Right ventricle myocardium superior (tissue), 1 donor: ENCODE data around the gene GEMIN7. TPM values are rescaled to one million over a fixed set of nuclear protein-coding genes. Genes with fewer than 3 reads are reported as not detected.
A peak's percentile ranks its signal among the peaks of the same experiment; 100 is the strongest.

Experiments
- ATAC-seq: fragments of 200-7000 bp; cut with Tn5 transposase; one replicate; pipeline ENCODE4 v1.9.1; 2020; ENCODE audit warnings: mild to moderate bottlenecking; ENCODE audit not compliant: poor library complexity
- DNase-seq: peaks from one replicate; pipeline ENCODE4 v3.0.0-alpha.2; 2020
- intact Hi-C: fragments of 100-400 bp; cut with DNase I; formaldehyde crosslinking; loops from one replicate; pipeline ENCODE4 v1.11.2; 2022
- long read RNA-seq: library from polyadenylated mRNA; unstranded; transcript quantifications from one replicate; pipeline ENCODE4 v2.0.0, GENCODE V29; 2021
- total RNA-seq: library from RNA; stranded (reverse); fragmentation: NEBNext Ultra II Directional; extraction: Animal tissue kit (Norgen Biotek cat#: 25700); gene quantifications from one replicate; pipeline ENCODE4 v1.2.1, GENCODE V29; 2021
- donor health status: DM: no; HTN: yes; CAD: no; lungs with severe emphysema.

Gene GEMIN7, protein sequence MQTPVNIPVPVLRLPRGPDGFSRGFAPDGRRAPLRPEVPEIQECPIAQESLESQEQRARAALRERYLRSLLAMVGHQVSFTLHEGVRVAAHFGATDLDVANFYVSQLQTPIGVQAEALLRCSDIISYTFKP
- 14.7 TPM for total RNA-seq
- long read RNA-seq, transcript GEMIN7-203 (2 exons, 848 nt) = major isoform, 6 of 14 reads
- long read RNA-seq, partial matches to known transcripts = 1 of 14 reads
- long read RNA-seq, other reads (novel, unspliced or antisense) = 0 of 14 reads

DNA sequence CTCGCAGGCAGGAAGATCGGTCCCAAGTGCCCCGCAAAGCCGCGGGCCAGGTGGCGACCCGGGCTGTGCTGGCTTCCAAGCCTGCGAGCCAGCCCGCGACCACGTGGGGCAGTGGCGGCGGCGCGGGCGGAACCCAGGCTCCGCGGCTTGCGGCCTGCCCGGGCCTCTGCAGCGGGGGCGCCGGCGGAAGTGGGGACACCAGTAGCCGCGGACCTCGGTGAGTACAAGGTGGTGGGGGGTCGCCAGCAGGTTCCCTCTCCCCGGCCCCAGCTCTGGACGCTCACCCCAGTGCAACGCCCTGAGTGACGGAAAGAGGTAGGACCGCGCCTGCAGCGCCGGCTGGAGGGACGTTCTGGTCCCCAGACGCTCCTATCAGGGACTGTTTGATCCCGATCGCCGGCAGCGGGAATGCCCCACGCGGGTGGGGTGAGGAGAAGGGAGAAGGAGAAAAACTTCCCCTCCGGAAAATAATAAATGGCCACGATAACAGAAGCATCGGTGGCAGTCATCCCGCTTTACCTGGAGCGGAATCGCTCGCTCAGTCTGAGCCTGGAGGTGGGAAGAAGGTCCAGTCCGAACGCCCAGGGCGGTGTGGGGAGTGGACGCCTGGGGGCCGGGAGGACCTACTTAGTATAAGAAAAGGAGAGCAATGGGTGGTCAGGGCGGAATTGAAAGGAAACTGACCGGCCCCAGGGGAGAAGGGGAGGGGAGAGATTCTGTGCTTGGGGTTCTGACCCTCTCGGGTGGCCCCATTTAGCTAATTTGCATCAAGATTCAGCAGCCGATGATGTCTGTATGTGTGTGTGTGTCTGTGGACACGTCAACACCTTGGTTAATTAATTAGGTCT lies at the start of gene GEMIN7:
TSS of gene GEMIN7 (plus strand) at position 198 of the 848 bp plus-strand sequence. CDS start 10,855 bp downstream, outside the sequence.
- intact Hi-C loops = no loop called here
- DNase-seq = peak; percentile 88
- ATAC-seq = peak; percentile 93

DNA sequence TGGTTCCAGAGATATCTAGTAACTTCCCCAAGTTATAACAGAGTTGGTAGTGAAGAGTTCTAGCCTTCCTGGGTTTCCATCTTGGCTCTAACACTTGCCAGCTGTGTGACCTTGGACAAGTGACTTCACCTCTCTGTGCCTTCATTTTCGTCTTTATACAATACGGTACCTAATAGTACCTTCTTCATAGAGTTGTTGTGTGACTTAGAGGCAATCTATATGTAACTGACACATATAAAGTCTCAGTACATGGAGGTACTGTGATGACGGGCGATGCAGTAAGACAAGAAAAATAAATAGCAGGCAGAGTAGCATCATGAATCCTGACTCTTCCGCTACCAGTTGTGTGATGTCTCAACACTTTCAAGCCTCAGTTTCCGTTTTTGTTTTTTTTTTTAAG lies 48.2 kb upstream of the GEMIN7 start:
- ATAC-seq (no peak), DNase-seq (no peak)
- intact Hi-C loops = no loop called here

DNA sequence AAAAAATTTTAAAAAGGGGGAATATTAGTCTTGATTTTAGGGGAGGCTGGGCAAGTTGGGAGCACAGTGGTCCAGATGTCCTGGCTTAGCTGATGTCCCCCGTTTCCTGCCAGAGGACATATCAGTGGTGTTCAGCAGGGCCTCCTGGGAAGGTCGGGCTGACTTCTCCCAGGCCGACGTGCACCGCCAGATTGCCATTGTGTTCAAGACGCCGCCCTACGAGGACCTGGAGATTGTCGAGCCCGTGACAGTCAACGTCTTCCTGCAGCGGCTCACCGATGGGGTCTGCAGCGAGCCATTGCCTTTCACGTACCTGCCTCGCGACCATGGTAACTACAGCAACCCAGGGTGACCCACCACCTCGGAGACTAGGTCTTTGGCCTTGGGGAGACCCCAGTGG lies 46.6 kb upstream of the GEMIN7 start:
- DNase-seq = no peak
- intact Hi-C loops = no loop called here
- no peak for ATAC-seq

DNA sequence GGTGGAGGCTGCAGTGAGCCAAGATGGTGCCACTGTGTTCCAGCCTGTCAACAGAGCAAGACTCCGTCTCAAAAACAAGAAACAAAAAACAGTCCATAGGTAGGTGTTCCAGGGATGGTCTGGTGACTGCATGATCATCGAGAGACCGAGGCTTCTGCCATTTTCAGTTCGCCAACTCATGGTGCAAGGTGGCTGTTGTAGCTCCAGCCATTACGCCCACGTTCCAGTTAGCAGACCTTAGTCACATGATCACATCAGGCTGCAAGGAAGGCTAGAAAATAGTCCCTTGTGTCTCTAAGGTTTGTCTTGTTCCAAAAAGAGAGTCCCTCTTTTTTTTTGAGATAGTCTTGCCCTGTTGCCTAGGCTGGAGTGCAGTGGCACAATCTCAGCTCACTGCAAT lies 43.3 kb upstream of the GEMIN7 start:
- DNase-seq (no peak), ATAC-seq (no peak)
- intact Hi-C loops = no loop called here

DNA sequence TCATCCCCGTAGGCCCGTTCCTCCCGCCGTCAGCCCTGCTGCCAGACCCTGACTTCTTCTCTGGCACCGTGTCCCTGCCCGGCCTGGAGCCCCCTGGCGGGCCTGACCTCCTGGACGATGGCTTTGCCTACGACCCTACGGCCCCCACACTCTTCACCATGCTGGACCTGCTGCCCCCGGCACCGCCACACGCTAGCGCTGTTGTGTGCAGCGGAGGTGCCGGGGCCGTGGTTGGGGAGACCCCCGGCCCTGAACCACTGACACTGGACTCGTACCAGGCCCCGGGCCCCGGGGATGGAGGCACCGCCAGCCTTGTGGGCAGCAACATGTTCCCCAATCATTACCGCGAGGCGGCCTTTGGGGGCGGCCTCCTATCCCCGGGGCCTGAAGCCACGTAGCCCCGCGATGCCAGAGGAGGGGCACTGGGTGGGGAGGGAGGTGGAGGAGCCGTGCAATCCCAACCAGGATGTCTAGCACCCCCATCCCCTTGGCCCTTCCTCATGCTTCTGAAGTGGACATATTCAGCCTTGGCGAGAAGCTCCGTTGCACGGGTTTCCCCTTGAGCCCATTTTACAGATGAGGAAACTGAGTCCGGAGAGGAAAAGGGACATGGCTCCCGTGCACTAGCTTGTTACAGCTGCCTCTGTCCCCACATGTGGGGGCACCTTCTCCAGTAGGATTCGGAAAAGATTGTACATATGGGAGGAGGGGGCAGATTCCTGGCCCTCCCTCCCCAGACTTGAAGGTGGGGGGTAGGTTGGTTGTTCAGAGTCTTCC lies 41.5 kb upstream of the GEMIN7 start:
- no peak for DNase-seq
- ATAC-seq = no peak
- intact Hi-C loops = no loop called here

DNA sequence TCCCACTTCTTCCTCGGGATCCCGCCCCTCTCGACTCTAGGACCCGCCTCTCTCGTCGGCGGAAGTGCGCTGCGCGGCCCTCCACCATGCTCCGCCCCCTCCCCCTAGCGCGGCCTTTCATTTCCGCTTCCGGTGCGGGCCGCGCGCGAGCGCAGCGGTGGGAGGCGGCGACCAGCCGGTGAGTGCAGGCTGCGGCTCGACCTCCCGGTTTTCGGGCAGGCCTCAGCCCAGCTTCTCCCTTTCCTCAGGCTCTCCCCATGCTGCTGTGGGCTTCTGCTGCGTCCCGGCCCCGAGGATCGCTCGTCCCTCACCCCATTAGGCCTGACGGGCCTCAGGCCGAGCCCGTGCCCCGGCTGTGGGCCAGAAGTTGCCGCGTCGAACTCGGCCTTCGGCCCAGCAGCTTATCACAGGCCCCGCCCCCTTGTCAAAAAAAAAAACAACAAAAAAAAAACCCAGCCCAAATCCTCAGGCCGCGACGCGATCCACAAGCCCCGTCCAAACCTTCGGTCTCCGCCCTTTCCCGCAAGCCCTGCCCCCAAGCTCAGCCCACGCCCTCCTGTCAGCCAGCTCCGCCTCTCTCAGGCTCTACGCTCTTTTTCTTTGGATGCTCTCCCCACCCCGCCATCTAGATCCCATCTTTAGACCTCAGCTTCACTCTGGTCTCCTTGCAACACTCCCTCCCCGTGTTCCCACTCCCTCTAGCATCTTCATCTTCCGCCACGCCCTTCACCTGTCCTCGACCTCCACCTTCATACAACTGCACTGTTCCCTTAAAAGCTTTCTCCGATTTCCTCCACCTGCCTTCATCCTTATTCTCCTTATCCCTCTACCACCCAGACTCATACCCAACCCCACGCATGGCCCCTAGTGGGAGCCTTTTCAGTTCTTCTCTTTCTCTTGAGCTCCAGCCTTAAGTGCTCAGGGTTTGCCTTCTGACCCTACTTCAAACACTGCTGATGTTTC lies 39.8 kb upstream of the GEMIN7 start, which contains the start of gene CLASRP:
TSS of gene CLASRP (plus strand) at position 115 of the 963 bp plus-strand sequence. CDS start 1,168 bp downstream, outside the sequence.
- ATAC-seq (peak; percentile 99), DNase-seq (peak; percentile 95)
- intact Hi-C loops = no loop called here

- DNase-seq (no peak), ATAC-seq (no peak)
- intact Hi-C loops = no loop called here
Measured at GRCh38 chr19:45040059-45040771, 38.8 kb upstream of the GEMIN7 start.

DNA sequence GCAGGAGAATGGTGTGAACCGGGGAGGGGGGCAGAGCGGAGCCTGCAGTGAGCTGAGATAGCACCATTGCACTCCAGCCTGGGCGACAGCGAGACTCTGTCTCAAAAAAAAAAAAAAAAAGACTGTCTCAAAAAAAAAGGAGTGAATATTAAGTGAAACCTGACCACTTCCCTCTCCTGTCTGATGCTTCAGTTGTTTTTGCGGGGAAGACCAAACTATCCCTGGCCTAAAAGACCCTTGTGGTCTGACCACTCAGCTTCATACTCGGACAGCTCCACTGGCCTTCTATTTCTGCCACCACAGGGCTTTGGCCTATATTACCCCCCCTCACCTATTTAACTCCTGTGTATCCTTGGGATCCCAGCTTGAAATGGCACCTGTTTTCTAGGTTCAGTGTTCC lies 37.9 kb upstream of the GEMIN7 start:
- intact Hi-C loops = no loop called here
- DNase-seq (no peak), ATAC-seq (no peak)

DNA sequence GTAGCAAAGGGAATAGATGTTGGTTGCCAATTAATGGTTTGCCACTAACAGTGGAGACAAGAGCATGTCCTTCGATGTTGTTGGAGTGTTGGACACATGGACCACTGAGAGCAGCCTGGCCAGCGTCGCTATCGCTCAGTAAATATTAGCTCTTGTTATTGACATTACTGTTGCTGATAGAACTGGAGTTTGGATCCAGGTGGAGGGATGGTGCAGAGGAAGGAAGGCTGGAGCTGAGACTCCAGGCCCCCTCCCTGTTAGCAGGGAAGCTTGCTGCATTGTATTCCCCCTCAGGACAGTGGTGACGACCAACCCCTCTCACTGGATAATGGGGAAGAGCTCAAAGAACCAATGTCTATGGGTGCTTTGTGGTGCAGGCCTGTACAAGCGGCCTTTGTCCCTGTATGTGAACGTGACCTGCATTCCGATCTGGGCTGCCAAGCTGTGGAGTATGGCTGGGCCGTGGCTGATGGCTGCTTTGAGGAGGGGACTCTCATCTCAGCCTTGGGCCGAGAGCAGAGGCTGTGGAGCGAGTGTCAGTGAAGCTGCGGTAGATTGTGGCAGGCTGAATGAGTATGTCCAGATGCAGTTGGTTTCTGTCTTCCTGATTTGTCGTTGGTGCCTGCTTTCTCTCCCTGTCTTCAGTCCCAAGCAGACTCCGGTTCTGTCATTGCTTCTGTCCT lies 33.2 kb upstream of the GEMIN7 start:
- peak; percentile 45 for ATAC-seq
- DNase-seq = no peak
- intact Hi-C loops = no loop called here

- ATAC-seq (no peak), DNase-seq (no peak)
- intact Hi-C loops = no loop called here
Measured at GRCh38 chr19:45046355-45046754, 32.7 kb upstream of the GEMIN7 start.

- ATAC-seq (no peak), DNase-seq (no peak)
- intact Hi-C loops = no loop called here
Measured at GRCh38 chr19:45047188-45047797, 31.8 kb upstream of the GEMIN7 start.

- DNase-seq (peak; percentile 63), ATAC-seq (peak; percentile 86)
- intact Hi-C loops = no loop called here
Measured at GRCh38 chr19:45049073-45049736, 29.9 kb upstream of the GEMIN7 start.

- DNase-seq = no peak
- no peak for ATAC-seq
- intact Hi-C loops = loop anchor here (10.0 kb wide), 1 partner anchor 145 kb away; the partner anchor contains the start of gene APOE
Measured at GRCh38 chr19:45050036-45050435, 29.0 kb upstream of the GEMIN7 start.

- intact Hi-C loops = loop anchor here (10.0 kb wide), 1 partner anchor 147 kb away; the partner anchor contains the start of gene APOE
- no peak for ATAC-seq
Measured at GRCh38 chr19:45051929-45052579, 27.0 kb upstream of the GEMIN7 start.

GRCh38 chr19:45056831-45057230 lies 22.2 kb upstream of the GEMIN7 start:
- no peak for ATAC-seq
- no peak for DNase-seq
- intact Hi-C loops = loop anchor here (10.0 kb wide), 1 partner anchor 152 kb away; the partner anchor contains the start of gene APOE

More at GRCh38 chr19:45051929-45052579, 27.0 kb upstream of the GEMIN7 start:
- DNase-seq = no peak
